Stimulated activated CD8-positive, alpha-beta memory T cell treated with anti-CD3 and anti-CD28 coated beads, Interleukin-4, amount 100 ng/mL, for 1 hour (primary cell): ENCODE results near the gene SDK2.

Experiments used
- DNase-seq, 2 donors: peaks; one replicate each; pipeline ENCODE4 v3.0.0-alpha.2; 2020; ENCODE audit warnings: low read depth in 2 of 2, low spot score in 1 of 2

Gene SDK2

GRCh38 chr17:73613271-73614233 is 30.7 kb downstream of the SDK2 start:
- no peak for DNase-seq

GRCh38 chr17:73612031-73612472 is 32.2 kb downstream of the SDK2 start:
- DNase-seq, result no peak

GRCh38 chr17:73611630-73612029 is 32.6 kb downstream of the SDK2 start:
- DNase-seq, result no peak

GRCh38 chr17:73610331-73610911 is 33.8 kb downstream of the SDK2 start:
- DNase-seq, result no peak

GRCh38 chr17:73609758-73610157 is 34.5 kb downstream of the SDK2 start:
- DNase-seq, result no peak

- no peak for DNase-seq
Observed at GRCh38 chr17:73609060-73609459, 35.2 kb downstream of the SDK2 start.

GRCh38 chr17:73605444-73605843 is 38.8 kb downstream of the SDK2 start:
- DNase-seq, result no peak

GRCh38 chr17:73604476-73604875 is 39.8 kb downstream of the SDK2 start:
- DNase-seq, result no peak

- no peak for DNase-seq
Observed at GRCh38 chr17:73603971-73604370, 40.3 kb downstream of the SDK2 start.

GRCh38 chr17:73600103-73600871 is 44.0 kb downstream of the SDK2 start:
- no peak for DNase-seq

GRCh38 chr17:73599599-73599998 is 44.6 kb downstream of the SDK2 start:
- DNase-seq, result no peak

- no peak for DNase-seq
Observed at GRCh38 chr17:73598212-73598611, 46.0 kb downstream of the SDK2 start.

- DNase-seq, result no peak
Observed at GRCh38 chr17:73595931-73596330, 48.3 kb downstream of the SDK2 start.

GRCh38 chr17:73595479-73595878 is 48.8 kb downstream of the SDK2 start:
- DNase-seq, result no peak

- no peak for DNase-seq
Observed at GRCh38 chr17:73595068-73595467, 49.2 kb downstream of the SDK2 start.

- no peak for DNase-seq
Observed at GRCh38 chr17:73594598-73594997, 49.6 kb downstream of the SDK2 start.

- DNase-seq, result no peak
Observed at GRCh38 chr17:73594025-73594424, 50.2 kb downstream of the SDK2 start.

- DNase-seq, result no peak
Observed at GRCh38 chr17:73593249-73593965, 50.8 kb downstream of the SDK2 start.

GRCh38 chr17:73592501-73592961 is 51.7 kb downstream of the SDK2 start:
- no peak for DNase-seq

- DNase-seq, result no peak
Observed at GRCh38 chr17:73592079-73592415, 52.2 kb downstream of the SDK2 start.
